AG09319 (cell line): Measurements from ENCODE around the gene NOL4L.

Source experiments
- DNase-seq: peaks from one replicate; pipeline ENCODE4 v3.0.0-alpha.2; 2010; ENCODE audit warnings: low read depth; ENCODE audit errors: extremely low read depth
- CTCF ChIP-seq: IDR thresholded peaks from 2 replicates; pipeline ENCODE4 v1.5.1; 2011; ENCODE audit warnings: low read depth, mild to moderate bottlenecking, inconsistent platforms, low read length, moderate library complexity

Gene NOL4L

GRCh38 chr20:32395066-32395465 is 190.1 kb downstream of the NOL4L start:
- TF ChIP-seq CTCF = no peak
- no peak for DNase-seq
